Measurements from ENCODE around the gene CAPZA1. TPM values are rescaled to one million over a fixed set of nuclear protein-coding genes. Genes with fewer than 3 reads are reported as not detected.

CAPZA1 gene
- total RNA-seq, 8 experiments from 2014 or later: 119 to 210 (median 162) TPM

GRCh38 chr1:112673592-112674439 lies 54.2 kb downstream of the CAPZA1 start:
- Histone ChIP-seq H3K4me1 (replicated peaks in 1 of 2) (peaks cover 5 to 19% of the 10 kb centered on the region in 2 donors), H3K4me3 (peak overlapping the region; percentile 47 to 79 (median 61)), H3K27ac (peak overlapping the region in 1 of 2 donors; percentile 85)
- ATAC-seq (replicated peaks in 6 of 8): peak; percentile 7 to 19 (median 12)
- in situ Hi-C loops (cut with MboI; ENCODE audit: low pct_unique_long_range_greater_than_20kb in 2 of 9, low sequenced_read_pairs in 9 of 9, unreplicated experiment in 9 of 9): no loop called here
- 3 to 80% (median 21%) methylated on average over 1 to 16 of the region's 18 CpGs; no CpG with 5 or more reads in 1 of the 10 experiments for WGBS, 10 experiments

GRCh38 chr1:112674440-112674985 lies 54.9 kb downstream of the CAPZA1 start, which contains the start of gene MOV10:
Gene MOV10, plus strand, starts transcription at chr1:112674659. Its CDS starts 254 bp downstream, at chr1:112674913.
- Histone ChIP-seq H3K4me1 (replicated peaks in 1 of 2) (peaks cover 5 to 19% of the 10 kb centered on the region in 2 donors), H3K27ac (peak within 1 kb of the TSS in 1 of 2 donors; percentile 85), H3K4me3 (peak within 1 kb of the TSS; percentile 47 to 79 (median 61))
- 0% methylated on average over 1 to 8 of the region's 30 CpGs; no CpG with 5 or more reads in 8 of the 10 experiments for WGBS, 10 experiments
- peak; percentile 57 to 73 (median 62) for ATAC-seq (replicated peaks in 6 of 8)
- in situ Hi-C loops (cut with MboI; ENCODE audit: low pct_unique_long_range_greater_than_20kb in 2 of 9, low sequenced_read_pairs in 9 of 9, unreplicated experiment in 9 of 9): no loop called here

- in situ Hi-C loops (cut with MboI; ENCODE audit: low pct_unique_long_range_greater_than_20kb in 2 of 9, low sequenced_read_pairs in 9 of 9, unreplicated experiment in 9 of 9): no loop called here
- Histone ChIP-seq H3K27ac (peak overlapping the region in 1 of 2 donors; percentile 85), H3K4me3 (peak overlapping the region; percentile 47 to 79 (median 61)), H3K4me1 (replicated peaks in 1 of 2) (peaks cover 5 to 19% of the 10 kb centered on the region in 2 donors)
- WGBS, 10 experiments: 0 to 7% (median 0%) methylated on average over 2 to 28 of the region's 68 CpGs; no CpG with 5 or more reads in 7 of the 10 experiments
- ATAC-seq (replicated peaks in 6 of 8): peak; percentile 52 to 86 (median 82)
These were observed 55.5 kb downstream of the CAPZA1 start for GRCh38 chr1:112674986-112675727.

- 28 to 100% (median 60%) methylated on average over 1 to 7 of the region's 7 CpGs; no CpG with 5 or more reads in 1 of the 10 experiments for WGBS, 10 experiments
- peak overlapping the region; percentile 47 to 79 (median 61) for H3K4me3 ChIP-seq
- in situ Hi-C loops (cut with MboI; ENCODE audit: low pct_unique_long_range_greater_than_20kb in 2 of 9, low sequenced_read_pairs in 9 of 9, unreplicated experiment in 9 of 9): no loop called here
- no peak for ATAC-seq (replicated peaks in 6 of 8)
- peak overlapping the region in 1 of 2 donors; percentile 85 for H3K27ac ChIP-seq
- peaks cover 5 to 19% of the 10 kb centered on the region in 2 donors for H3K4me1 ChIP-seq (replicated peaks in 1 of 2)
These were observed 56.2 kb downstream of the CAPZA1 start for GRCh38 chr1:112675728-112676381.

GRCh38 chr1:112676543-112676942 lies 56.9 kb downstream of the CAPZA1 start:
- in situ Hi-C loops (cut with MboI; ENCODE audit: low pct_unique_long_range_greater_than_20kb in 2 of 9, low sequenced_read_pairs in 9 of 9, unreplicated experiment in 9 of 9): no loop called here
- no peak overlapping the region for H3K4me3 ChIP-seq
- H3K4me1 ChIP-seq (replicated peaks in 1 of 2): peaks cover 5 to 19% of the 10 kb centered on the region in 2 donors
- ATAC-seq (replicated peaks in 6 of 8): no peak
- WGBS, 10 experiments: 90 to 100% (median 96%) methylated on average over 1 to 3 of the region's 3 CpGs; no CpG with 5 or more reads in 1 of the 10 experiments
- no peak overlapping the region for H3K27ac ChIP-seq

- in situ Hi-C loops (cut with MboI; ENCODE audit: low pct_unique_long_range_greater_than_20kb in 2 of 9, low sequenced_read_pairs in 9 of 9, unreplicated experiment in 9 of 9): no loop called here
- ATAC-seq (replicated peaks in 6 of 8): no peak
- Histone ChIP-seq H3K4me3 (no peak overlapping the region), H3K27ac (no peak overlapping the region), H3K4me1 (replicated peaks in 1 of 2) (peaks cover 5 to 19% of the 10 kb centered on the region in 2 donors)
- 91 to 100% (median 97%) methylated on average over 1 to 4 of the region's 4 CpGs for WGBS, 10 experiments
These were observed 57.9 kb downstream of the CAPZA1 start for GRCh38 chr1:112677501-112677900.

GRCh38 chr1:112678605-112679004 lies 59.0 kb downstream of the CAPZA1 start:
- H3K4me1 ChIP-seq (replicated peaks in 1 of 2): peaks cover 3 to 16% of the 10 kb centered on the region in 2 donors
- H3K4me3 ChIP-seq: no peak overlapping the region
- no peak overlapping the region for H3K27ac ChIP-seq
- WGBS, 10 experiments: 70 to 100% (median 93%) methylated on average over 1 to 3 of the region's 3 CpGs; no CpG with 5 or more reads in 1 of the 10 experiments
- in situ Hi-C loops (cut with MboI; ENCODE audit: low pct_unique_long_range_greater_than_20kb in 2 of 9, low sequenced_read_pairs in 9 of 9, unreplicated experiment in 9 of 9): no loop called here
- no peak for ATAC-seq (replicated peaks in 6 of 8)

- no peak overlapping the region for H3K4me3 ChIP-seq
- 82 to 100% (median 93%) methylated on average over 1 to 5 of the region's 5 CpGs; no CpG with 5 or more reads in 1 of the 10 experiments for WGBS, 10 experiments
- no peak for ATAC-seq (replicated peaks in 6 of 8)
- H3K27ac ChIP-seq: no peak overlapping the region
- H3K4me1 ChIP-seq (replicated peaks in 1 of 2): no peaks in the 10 kb centered on the region
- in situ Hi-C loops (cut with MboI; ENCODE audit: low pct_unique_long_range_greater_than_20kb in 2 of 9, low sequenced_read_pairs in 9 of 9, unreplicated experiment in 9 of 9): no loop called here
These were observed 66.3 kb downstream of the CAPZA1 start for GRCh38 chr1:112685913-112686312.

- 20 to 96% (median 76%) methylated on average over 1 to 3 of the region's 3 CpGs; no CpG with 5 or more reads in 1 of the 10 experiments for WGBS, 10 experiments
- Histone ChIP-seq H3K27ac (no peak overlapping the region), H3K4me3 (no peak overlapping the region), H3K4me1 (replicated peaks in 1 of 2) (no peaks in the 10 kb centered on the region)
- no peak for ATAC-seq (replicated peaks in 6 of 8)
- in situ Hi-C loops (cut with MboI; ENCODE audit: low pct_unique_long_range_greater_than_20kb in 2 of 9, low sequenced_read_pairs in 9 of 9, unreplicated experiment in 9 of 9): no loop called here
These were observed 66.8 kb downstream of the CAPZA1 start for GRCh38 chr1:112686417-112686816.

GRCh38 chr1:112686835-112687234 lies 67.2 kb downstream of the CAPZA1 start:
- 83 to 100% (median 93%) methylated on average over 2 to 4 of the region's 4 CpGs; no CpG with 5 or more reads in 2 of the 10 experiments for WGBS, 10 experiments
- peak in 3 of 8 experiments; percentile 72 to 80 (median 72) for ATAC-seq (replicated peaks in 6 of 8)
- Histone ChIP-seq H3K4me1 (replicated peaks in 1 of 2) (no peaks in the 10 kb centered on the region), H3K4me3 (no peak overlapping the region), H3K27ac (no peak overlapping the region)
- in situ Hi-C loops (cut with MboI; ENCODE audit: low pct_unique_long_range_greater_than_20kb in 2 of 9, low sequenced_read_pairs in 9 of 9, unreplicated experiment in 9 of 9): no loop called here

- Histone ChIP-seq H3K4me1 (replicated peaks in 1 of 2) (no peaks in the 10 kb centered on the region), H3K4me3 (no peak overlapping the region), H3K27ac (no peak overlapping the region)
- in situ Hi-C loops (cut with MboI; ENCODE audit: low pct_unique_long_range_greater_than_20kb in 2 of 9, low sequenced_read_pairs in 9 of 9, unreplicated experiment in 9 of 9): no loop called here
- WGBS, 10 experiments: 0 to 100% (median 81%) methylated on average over 1 to 4 of the region's 4 CpGs; no CpG with 5 or more reads in 2 of the 10 experiments
- ATAC-seq (replicated peaks in 6 of 8): peak in 3 of 8 experiments; percentile 78 to 90 (median 89)
These were observed 67.7 kb downstream of the CAPZA1 start for GRCh38 chr1:112687361-112687760.

GRCh38 chr1:112687785-112688496 lies 68.3 kb downstream of the CAPZA1 start:
- in situ Hi-C loops (cut with MboI; ENCODE audit: low pct_unique_long_range_greater_than_20kb in 2 of 9, low sequenced_read_pairs in 9 of 9, unreplicated experiment in 9 of 9): no loop called here
- ATAC-seq (replicated peaks in 6 of 8): no peak
- no peak overlapping the region for H3K27ac ChIP-seq
- H3K4me3 ChIP-seq: no peak overlapping the region
- no peaks in the 10 kb centered on the region for H3K4me1 ChIP-seq (replicated peaks in 1 of 2)
- 69 to 97% (median 87%) methylated on average over 1 to 12 of the region's 13 CpGs; no CpG with 5 or more reads in 4 of the 10 experiments for WGBS, 10 experiments
